Medulla oblongata (tissue), 1 donor: ENCODE measurements around the gene RGL2.
"Not testable (repeated sequence)": the region's sequence is repeated elsewhere in the genome, so short reads cannot be mapped to it uniquely, and the experiment has no call there.

Experiments used
- DNase-seq: peaks from one replicate; pipeline ENCODE4 v3.0.0-alpha.2; 2015; ENCODE audit errors: extremely low spot score

The RGL2 gene

GRCh38 chr6:33273924-33274902 is 24.5 kb downstream of the RGL2 start:
- no peak for DNase-seq

- DNase-seq, result no peak
Observed at GRCh38 chr6:33273129-33273923, 25.4 kb downstream of the RGL2 start.

GRCh38 chr6:33272275-33273128 is 26.2 kb downstream of the RGL2 start:
- no peak for DNase-seq

GRCh38 chr6:33271468-33272274 is 27.1 kb downstream of the RGL2 start, which contains the start of the genes RPS18 and VPS52:
TSS of gene RPS18 (plus strand) at chr6:33272075. CDS start at chr6:33272120, 45 bp downstream.
TSS of gene VPS52 (minus strand) at chr6:33271876. CDS start at chr6:33271675, 201 bp downstream.
- DNase-seq, result peak; percentile 99

- peak; percentile 27 for DNase-seq
Observed at GRCh38 chr6:33271117-33271467, 27.6 kb downstream of the RGL2 start.

- DNase-seq, result no peak
Observed at GRCh38 chr6:33264015-33264414, 34.7 kb downstream of the RGL2 start.

GRCh38 chr6:33262490-33262889 is 36.3 kb downstream of the RGL2 start:
- DNase-seq, result not testable (repeated sequence)

- DNase-seq, result no peak
Observed at GRCh38 chr6:33259032-33259431, 39.7 kb downstream of the RGL2 start.

- no peak for DNase-seq
Observed at GRCh38 chr6:33254591-33254990, 44.2 kb downstream of the RGL2 start.

- no peak for DNase-seq
Observed at GRCh38 chr6:33252759-33253158, 46.0 kb downstream of the RGL2 start.

- DNase-seq, result no peak
Observed at GRCh38 chr6:33251395-33252012, 47.2 kb downstream of the RGL2 start.

GRCh38 chr6:33250731-33251130 is 48.0 kb downstream of the RGL2 start:
- DNase-seq, result no peak

GRCh38 chr6:33249732-33250630 is 48.8 kb downstream of the RGL2 start:
- DNase-seq, result no peak

- peak; percentile 100 for DNase-seq
Observed at GRCh38 chr6:33248932-33249731, 49.6 kb downstream of the RGL2 start.

- DNase-seq, result no peak
Observed at GRCh38 chr6:33248643-33248931, 50.2 kb downstream of the RGL2 start.

GRCh38 chr6:33247977-33248642 is 50.6 kb downstream of the RGL2 start:
- peak; percentile 96 for DNase-seq

GRCh38 chr6:33243476-33243875 is 55.3 kb downstream of the RGL2 start:
- no peak for DNase-seq

- DNase-seq, result no peak
Observed at GRCh38 chr6:33241968-33242367, 56.8 kb downstream of the RGL2 start.
